Activated CD8-positive, alpha-beta memory T cell treated with anti-CD3 and anti-CD28 coated beads, Interleukin-2, amount 50 U/mL, for 4 hours (primary cell): Measurements from ENCODE around the gene BRD4.
"Not testable (repeated sequence)": the region's sequence is repeated elsewhere in the genome, so short reads cannot be mapped to it uniquely, and the experiment has no call there.

Source experiments
- DNase-seq: peaks from one replicate; pipeline ENCODE4 v3.0.0-alpha.2; 2020

Gene BRD4

DNA sequence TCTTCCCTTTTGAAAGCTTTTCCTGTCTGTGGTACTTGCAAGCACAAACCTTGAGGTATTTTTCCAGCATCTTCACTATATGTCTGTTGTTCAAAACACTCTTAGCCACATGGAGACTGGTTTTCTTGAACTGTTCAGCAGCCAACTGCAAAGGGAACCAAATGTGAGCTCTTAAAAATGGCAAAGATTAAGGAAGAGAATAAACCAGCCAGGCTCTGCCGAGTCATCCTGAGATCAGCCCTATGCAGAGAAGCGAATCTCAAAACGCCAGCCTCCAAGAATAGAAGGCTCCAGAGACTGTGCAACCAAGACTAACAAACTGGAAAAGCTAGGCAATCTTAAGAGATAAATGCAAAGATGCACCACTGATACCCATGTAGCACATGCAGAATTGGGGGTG lies 26.6 kb upstream of the BRD4 start:
- DNase-seq = no peak

DNA sequence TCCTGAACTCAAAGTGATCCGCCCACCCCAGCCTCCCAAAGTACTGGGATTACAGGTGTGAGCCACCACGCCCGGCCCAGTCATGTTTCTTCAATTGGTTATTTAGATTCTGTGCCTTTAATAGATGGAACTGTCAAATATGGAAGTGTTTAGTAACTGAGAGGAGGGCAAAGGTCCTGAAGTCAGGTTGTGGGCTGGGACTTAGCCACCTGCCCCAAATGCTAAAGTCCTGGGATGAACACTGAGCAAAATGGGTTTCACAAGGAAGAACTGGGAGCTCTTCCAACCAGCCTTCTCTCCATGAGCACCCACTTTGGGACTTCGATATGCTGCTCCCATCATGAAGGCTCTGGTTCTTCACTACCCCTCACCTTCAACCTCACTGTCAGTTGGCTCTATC lies 25.6 kb upstream of the BRD4 start:
- DNase-seq = no peak

GRCh38 chr19:15354566-15355296 lies 22.4 kb upstream of the BRD4 start:
- no peak for DNase-seq

DNA sequence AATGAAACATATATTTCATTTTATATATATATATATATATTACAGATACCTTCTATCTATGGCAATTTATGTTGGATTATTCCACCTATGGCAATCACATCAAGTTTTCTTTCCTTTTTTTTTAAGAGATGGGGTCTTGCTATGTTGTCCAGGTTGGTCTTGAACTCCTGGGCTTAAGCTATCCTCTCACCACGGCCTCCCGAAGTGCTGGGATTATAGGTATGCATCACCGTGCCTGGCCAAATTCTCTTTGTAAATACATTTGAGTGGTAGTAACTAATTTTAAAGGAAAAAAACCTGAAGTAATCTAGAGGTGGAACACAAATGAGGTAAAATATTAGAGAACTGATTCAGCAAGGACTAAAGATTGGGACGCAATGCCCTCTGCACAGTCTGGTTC lies 21.6 kb upstream of the BRD4 start:
- no peak for DNase-seq

- DNase-seq = not testable (repeated sequence)
Measured at GRCh38 chr19:15352535-15352934, 20.2 kb upstream of the BRD4 start.

DNA sequence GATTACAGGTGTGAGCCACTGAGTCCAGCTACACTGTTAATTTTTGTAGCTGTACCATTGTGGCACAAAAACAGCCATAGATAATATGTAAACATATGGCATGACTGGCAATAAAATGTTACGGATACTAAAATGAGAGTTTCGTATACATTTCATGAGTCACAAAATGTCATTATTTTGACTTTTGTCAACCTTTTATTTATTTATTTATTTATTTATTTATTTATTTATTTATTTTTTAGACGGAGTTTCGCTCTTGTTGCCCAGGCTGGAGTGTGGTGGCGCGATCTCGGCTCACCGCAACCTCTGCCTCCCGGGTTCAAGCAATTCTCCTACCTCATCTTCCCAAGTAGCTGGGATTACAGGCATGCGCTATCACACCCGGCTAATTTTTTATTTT lies 9.0 kb upstream of the BRD4 start:
- DNase-seq = not testable (repeated sequence)

- no peak for DNase-seq
Measured at GRCh38 chr19:15340086-15340485, 7.7 kb upstream of the BRD4 start.

GRCh38 chr19:15337202-15337601 lies 4.9 kb upstream of the BRD4 start:
- DNase-seq = no peak

- not testable (repeated sequence) for DNase-seq
Measured at GRCh38 chr19:15335992-15336391, 3.7 kb upstream of the BRD4 start.

DNA sequence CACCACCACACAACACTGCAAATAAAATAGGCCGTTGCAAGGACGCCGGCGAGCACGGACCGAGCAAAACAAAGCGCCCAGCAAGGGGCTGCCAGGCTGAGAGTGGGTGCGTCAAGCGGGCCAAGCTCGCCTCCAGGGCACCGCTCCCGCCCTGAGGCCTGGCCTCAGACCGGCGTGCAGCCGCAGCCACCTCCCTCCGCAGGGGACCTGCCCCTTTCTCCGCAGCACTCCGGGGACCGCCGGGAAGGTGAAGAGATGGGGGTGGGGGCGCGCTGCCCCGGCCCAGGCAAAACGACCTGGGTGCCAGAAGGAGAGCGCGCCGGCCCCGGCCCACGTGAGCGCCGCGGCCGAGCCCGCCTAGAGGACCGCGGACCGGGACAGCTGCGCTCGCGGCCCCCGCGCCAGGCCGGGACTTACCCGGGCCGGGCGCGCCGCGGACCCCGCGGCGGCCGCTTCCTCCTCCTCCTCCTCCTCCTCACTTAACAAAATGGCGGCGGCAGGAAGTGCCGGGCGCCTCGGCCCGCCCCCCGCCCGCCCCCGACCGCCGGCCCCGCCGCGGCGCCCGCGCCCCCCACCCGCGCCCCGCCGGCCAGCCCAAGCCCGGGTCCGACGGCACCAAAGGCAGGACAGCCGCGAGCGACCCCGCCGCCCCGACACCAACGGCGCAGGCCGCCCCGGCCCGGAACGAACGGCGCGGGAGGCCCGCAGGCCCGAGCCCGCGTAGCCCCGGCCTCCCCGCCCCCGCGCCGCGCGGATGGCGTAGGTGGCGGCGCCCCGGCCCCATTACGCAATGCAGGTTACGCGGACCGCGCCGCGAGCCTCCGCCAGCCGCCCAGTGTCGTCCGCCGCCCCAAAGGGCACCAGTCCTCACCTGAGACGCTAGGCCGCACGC lies 674 bp downstream of the BRD4 start:
- peak; percentile 71 for DNase-seq

DNA sequence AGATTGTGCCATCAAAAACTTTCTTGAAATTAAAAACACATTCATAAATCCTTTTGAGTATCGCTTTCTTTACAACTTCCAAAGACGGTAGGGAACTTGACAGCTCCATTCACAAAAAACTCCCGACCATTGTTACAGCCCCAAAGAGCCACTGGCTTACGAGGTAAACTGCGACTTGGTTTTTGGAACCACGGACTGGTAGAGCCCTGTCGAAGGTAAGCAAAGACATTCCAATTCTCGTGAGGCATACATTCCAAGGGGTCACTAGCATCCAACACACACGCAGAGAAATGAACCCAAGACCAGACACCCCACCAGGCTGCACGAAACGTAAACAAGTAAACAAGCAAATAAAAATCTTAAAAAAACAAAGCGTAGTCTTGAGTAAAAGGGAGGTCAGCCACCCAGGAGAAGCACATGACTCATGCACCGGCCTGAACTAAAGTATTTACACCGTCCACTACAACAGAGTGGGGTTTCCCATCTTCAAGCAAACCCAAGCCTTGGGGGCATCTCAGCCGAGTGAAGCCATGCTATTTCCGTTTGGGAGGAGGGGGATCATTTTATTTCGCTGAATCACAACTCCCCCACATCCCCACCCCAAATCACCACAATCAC lies 1.4 kb downstream of the BRD4 start:
- DNase-seq = peak; percentile 20

- no peak for DNase-seq
Measured at GRCh38 chr19:15328312-15328711, 4.0 kb downstream of the BRD4 start.

DNA sequence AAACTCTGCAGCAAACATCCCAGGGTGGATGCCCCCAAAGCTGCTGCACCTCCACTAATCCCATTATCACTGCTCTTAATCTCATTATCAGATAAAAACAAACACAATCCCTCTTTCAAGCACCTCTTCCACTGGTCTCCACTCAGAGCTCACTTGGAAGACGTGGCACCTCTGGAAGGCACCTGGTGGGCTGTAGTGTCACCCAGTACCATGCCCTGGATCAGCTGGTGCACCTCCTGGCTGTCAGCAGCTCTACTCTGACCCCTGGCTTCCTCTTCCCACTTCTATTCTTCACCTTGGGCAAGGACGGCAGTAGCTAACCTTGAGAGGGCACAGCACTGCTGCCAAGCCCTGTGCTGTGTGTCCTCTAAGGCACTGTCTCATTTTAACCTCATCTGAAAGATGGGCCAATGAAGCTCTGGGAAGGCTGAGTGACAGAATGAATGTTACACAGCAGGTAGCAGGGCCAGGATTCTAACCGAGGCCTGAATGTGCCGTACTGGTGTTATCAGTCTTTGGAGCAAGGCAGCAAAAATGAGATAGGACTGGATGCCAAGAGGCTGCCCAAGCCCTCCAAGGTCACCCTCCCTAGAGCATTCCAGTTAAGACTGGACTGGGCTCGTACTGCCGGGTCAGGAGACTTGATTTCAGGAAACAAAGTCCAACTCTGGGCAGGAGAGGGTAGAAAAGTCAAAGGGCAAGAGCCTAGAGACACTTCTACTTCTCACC lies 7.4 kb downstream of the BRD4 start:
- DNase-seq = no peak

DNA sequence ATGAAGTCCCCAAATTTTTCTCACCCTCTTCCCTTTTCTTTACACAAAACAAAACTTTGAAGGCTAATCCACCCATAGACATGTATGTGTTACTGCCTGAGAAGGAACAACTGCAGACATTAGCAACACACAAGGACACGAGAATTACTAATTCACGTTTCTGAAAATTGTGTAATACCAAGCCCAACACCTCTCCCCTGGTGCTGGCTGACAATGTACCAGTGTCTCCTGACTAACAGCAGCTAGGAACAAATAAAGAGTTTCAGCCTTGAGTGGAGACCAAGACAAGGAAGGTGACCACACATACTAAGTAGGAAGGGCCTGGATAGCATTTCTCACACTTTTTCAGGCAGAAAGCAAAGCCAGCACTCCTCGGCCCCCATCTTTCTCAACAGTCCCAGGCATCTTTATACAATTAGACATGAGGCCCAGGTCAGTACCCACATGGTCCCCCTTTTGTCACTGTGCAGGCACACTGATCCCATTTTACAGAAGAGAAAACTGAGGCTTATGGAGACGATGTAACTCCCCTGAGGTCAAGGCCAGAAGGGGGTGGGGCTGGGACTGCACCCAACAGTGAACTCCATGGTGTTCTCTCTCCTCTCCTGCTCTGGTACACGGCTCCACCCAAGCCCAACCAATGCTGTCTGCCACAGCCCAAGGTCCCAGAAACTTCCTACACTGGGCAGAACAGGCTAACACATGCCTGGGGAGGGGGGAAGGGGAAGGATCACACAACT lies 8.7 kb downstream of the BRD4 start:
- DNase-seq = no peak

GRCh38 chr19:15321739-15322138 lies 10.6 kb downstream of the BRD4 start:
- no peak for DNase-seq

- no peak for DNase-seq
Measured at GRCh38 chr19:15320116-15320515, 12.2 kb downstream of the BRD4 start.

DNA sequence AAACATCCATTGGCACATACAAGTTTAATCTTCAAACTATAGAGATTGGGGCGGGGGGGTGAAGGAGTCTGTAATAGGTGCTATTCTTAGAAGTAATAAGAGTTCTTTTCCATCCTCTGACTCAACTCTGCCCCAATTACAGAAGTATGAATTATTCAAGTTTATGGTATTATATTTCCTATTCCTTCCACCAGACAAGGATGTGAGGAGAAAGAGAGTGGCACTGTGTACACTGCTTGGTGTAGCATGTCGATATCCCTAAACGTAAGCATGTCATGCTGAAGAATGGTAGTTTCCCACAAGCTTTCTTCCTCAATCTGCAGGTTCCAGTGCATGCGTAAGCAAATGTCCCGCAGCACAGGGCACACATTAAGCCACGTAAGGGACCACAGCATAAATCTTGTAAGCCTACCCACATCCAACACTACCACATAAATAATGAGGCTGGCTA lies 14.1 kb downstream of the BRD4 start:
- DNase-seq = no peak

DNA sequence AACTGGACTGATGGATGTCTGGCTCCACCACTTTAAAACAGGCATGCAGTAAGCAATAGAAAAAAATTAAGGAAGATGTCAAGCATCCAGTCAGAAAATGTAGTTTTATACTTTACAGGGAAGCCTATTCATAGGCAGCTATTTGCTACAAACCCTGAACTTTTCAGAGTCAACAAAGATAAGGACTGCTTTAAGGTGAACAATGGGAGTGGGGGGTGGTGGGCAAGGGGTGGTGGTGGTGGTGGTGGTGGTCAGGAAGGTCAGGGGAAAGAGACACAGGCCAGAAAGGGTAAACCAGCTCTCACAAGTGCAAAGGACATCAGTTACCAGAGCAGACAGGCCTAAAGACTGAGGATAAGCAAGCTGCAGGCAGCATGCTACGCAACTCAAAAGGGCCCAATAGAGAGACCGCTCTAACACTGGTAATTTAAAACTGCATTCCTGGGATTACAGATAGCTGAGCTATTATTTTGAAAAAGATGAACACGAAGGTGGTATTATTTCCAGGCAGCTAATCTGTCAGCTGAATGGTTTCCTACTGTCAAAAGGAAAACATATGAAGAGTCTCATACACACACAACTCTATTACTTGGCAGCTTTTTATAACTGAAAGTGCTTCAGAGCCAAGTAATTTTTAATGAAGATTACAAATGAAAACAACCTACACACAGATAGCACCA lies 14.8 kb downstream of the BRD4 start:
- no peak for DNase-seq

GRCh38 chr19:15316498-15316897 lies 15.8 kb downstream of the BRD4 start:
- DNase-seq = no peak

GRCh38 chr19:15315101-15315500 lies 17.2 kb downstream of the BRD4 start:
- no peak for DNase-seq

GRCh38 chr19:15313649-15314279 lies 18.6 kb downstream of the BRD4 start:
- DNase-seq = no peak
